H1 (cell line): ENCODE measurements around the gene MNX1. TPM values are rescaled to one million over a fixed set of nuclear protein-coding genes. Genes with fewer than 3 reads are reported as not detected.

Experiments
- CTCF ChIA-PET: fragments of 300-600 bp; sonication (Branson Sonifier 250); formaldehyde crosslinking; loops from one replicate; lab custom pipeline; 2021; ENCODE audit not compliant: partially characterized antibody; lab: Charles Lee
- POLR2A ChIA-PET: fragments of 300-600 bp; sonication (Branson Sonifier 250); formaldehyde crosslinking; loops from one replicate; lab custom pipeline; 2021; ENCODE audit warnings: inconsistent platforms; ENCODE audit not compliant: partially characterized antibody; lab: Charles Lee
- DNase-seq, 2 experiments: peaks; one replicate each; pipeline versions ENCODE4 v3.0.0 to v3.0.0-alpha.2; 2010 to 2022; ENCODE audit warnings: low spot score in 2 of 2, low read depth in 1 of 2, mixed read lengths in 1 of 2
- FAIRE-seq: peaks from 2 replicates; lab custom pipeline; 2011; peaks lifted over from hg19 to GRCh38; lab: Jason Lieb, UNC
- H2AFZ ChIP-seq: 2 replicates; pipeline ENCODE4 v1.8.1; 2012; ENCODE audit warnings: low read length, inconsistent platforms
- H2AK5ac ChIP-seq: 2 replicates; pipeline ENCODE4 v1.6.1; 2013; ENCODE audit warnings: low read depth, low read length
- H2BK120ac ChIP-seq: replicated peaks from 2 replicates; pipeline ENCODE3; 2013; ENCODE audit warnings: low read depth, low read length, inconsistent platforms
- H2BK12ac ChIP-seq: 2 replicates; pipeline ENCODE4 v1.6.1; 2013; ENCODE audit warnings: low read depth, low read length
- H2BK15ac ChIP-seq: 2 replicates; pipeline ENCODE4 v1.6.1; 2013; ENCODE audit warnings: low read length
- H2BK20ac ChIP-seq: 2 replicates; pipeline ENCODE4 v1.6.1; 2013; ENCODE audit warnings: low read length
- H2BK5ac ChIP-seq: 2 replicates; pipeline ENCODE4 v1.6.1; 2013; ENCODE audit warnings: low read depth, low read length
- H3K14ac ChIP-seq: 2 replicates; pipeline ENCODE4 v1.6.1; 2013; ENCODE audit warnings: inconsistent platforms; ENCODE audit not compliant: insufficient read length
- H3K18ac ChIP-seq: 2 replicates; pipeline ENCODE4 v1.6.1; 2013; ENCODE audit warnings: low read length; ENCODE audit errors: extremely low read depth
- H3K23ac ChIP-seq: 2 replicates; pipeline ENCODE4 v1.6.1; 2013; ENCODE audit warnings: inconsistent platforms; ENCODE audit not compliant: insufficient read length
- H3K23me2 ChIP-seq: 2 replicates; pipeline ENCODE4 v1.6.1; 2013; ENCODE audit warnings: low read depth, low read length
- H3K27ac ChIP-seq: 2 replicates; pipeline ENCODE4 v1.6.1; 2011; ENCODE audit warnings: low read depth, low read length, inconsistent platforms
- H3K27me3 ChIP-seq, 4 experiments: replicated peaks in 1 of 4; 1 replicate in 1 of 4; 2 replicates in 3 of 4; pipeline versions ENCODE4 v1.6.1 to v1.8.1; 2011 to 2013; ENCODE audit warnings: low read length in 3 of 4, mild to moderate bottlenecking in 3 of 4, inconsistent platforms in 2 of 4, mixed read lengths in 2 of 4, moderate library complexity in 1 of 4; ENCODE audit not compliant: control insufficient read depth in 3 of 4, insufficient read depth in 3 of 4; ENCODE audit errors: extremely low read depth in 1 of 4
- H3K36me3 ChIP-seq, 4 experiments: 2 replicates each; pipeline versions ENCODE4 v1.6.1 to v1.8.1; 2011 to 2013; ENCODE audit warnings: mild to moderate bottlenecking in 4 of 4, low read length in 3 of 4, moderate library complexity in 2 of 4, control low read depth in 1 of 4, inconsistent platforms in 1 of 4; ENCODE audit not compliant: insufficient read depth in 4 of 4, control insufficient read depth in 2 of 4
- H3K4ac ChIP-seq: replicated peaks from 2 replicates; pipeline ENCODE3; 2013; ENCODE audit warnings: low read length, low read depth, mixed read lengths, inconsistent platforms; ENCODE audit not compliant: insufficient read length
- H3K4me1 ChIP-seq, 4 experiments: replicated peaks in 1 of 4; 1 replicate in 1 of 4; 2 replicates in 3 of 4; pipeline versions ENCODE4 v1.6.1 to v1.8.1; 2011 to 2013; ENCODE audit warnings: low read length in 3 of 4, inconsistent platforms in 2 of 4, mixed read lengths in 1 of 4; ENCODE audit not compliant: insufficient read depth in 4 of 4, control insufficient read depth in 3 of 4
- H3K4me2 ChIP-seq, 2 experiments: 2 replicates each; pipeline versions ENCODE4 v1.6.1 to v1.8.1; 2011 to 2013; ENCODE audit warnings: low read depth in 2 of 2, low read length in 2 of 2, control low read depth in 1 of 2, inconsistent platforms in 1 of 2, mild to moderate bottlenecking in 1 of 2; ENCODE audit not compliant: insufficient read depth in 1 of 2
- H3K4me3 ChIP-seq, 4 experiments: fragments of 200-600, 300-600 bp in 1 of 4; sonication (generic), shearing (Covaris generic), sonication (Bioruptor Twin) in 1 of 4; 2 replicates each; pipeline versions ENCODE4 v1.5.1 to v1.8.1; 2011 to 2016; ENCODE audit warnings: low read length in 4 of 4, low read depth in 3 of 4, control low read depth in 2 of 4, inconsistent platforms in 2 of 4, mild to moderate bottlenecking in 2 of 4, mixed read lengths in 1 of 4, moderate library complexity in 1 of 4; ENCODE audit not compliant: insufficient read depth in 2 of 4; ENCODE audit errors: extremely low read depth in 1 of 4
- H3K56ac ChIP-seq: replicated peaks from 2 replicates; pipeline ENCODE3; 2013; ENCODE audit warnings: low read depth, mild to moderate bottlenecking, mixed read lengths, low read length, inconsistent platforms; ENCODE audit not compliant: insufficient read length
- H3K79me1 ChIP-seq: 2 replicates; pipeline ENCODE4 v1.6.1; 2013; ENCODE audit warnings: low read depth, low read length, control low read depth
- H3K79me2 ChIP-seq, 2 experiments: 2 replicates each; pipeline versions ENCODE4 v1.6.1 to v1.8.1; 2012 to 2013; ENCODE audit warnings: low read length in 2 of 2, mild to moderate bottlenecking in 2 of 2, inconsistent platforms in 1 of 2; ENCODE audit not compliant: insufficient read depth in 2 of 2, control insufficient read depth in 1 of 2
- H3K9ac ChIP-seq, 4 experiments: replicated peaks in 1 of 4; 1 replicate in 1 of 4; 2 replicates in 3 of 4; pipeline versions ENCODE4 v1.6.1 to v1.8.1; 2011 to 2013; ENCODE audit warnings: low read depth in 3 of 4, low read length in 3 of 4, control low read depth in 2 of 4, mild to moderate bottlenecking in 2 of 4, moderate library complexity in 2 of 4, inconsistent platforms in 1 of 4; ENCODE audit errors: extremely low read depth in 1 of 4
- H3K9me3 ChIP-seq, 2 experiments: 2 replicates each; pipeline versions ENCODE4 v1.6.1 to v1.8.1; 2012 to 2013; ENCODE audit warnings: mild to moderate bottlenecking in 2 of 2, moderate library complexity in 2 of 2, control low read depth in 1 of 2, inconsistent platforms in 1 of 2, low read depth in 1 of 2, low read length in 1 of 2, mixed read lengths in 1 of 2; ENCODE audit not compliant: insufficient read depth in 2 of 2
- H4K20me1 ChIP-seq, 2 experiments: replicated peaks in 1 of 2; 2 replicates each; pipeline versions ENCODE3 to v1.8.1; 2011 to 2013; ENCODE audit warnings: inconsistent platforms in 2 of 2, low read length in 2 of 2, mild to moderate bottlenecking in 1 of 2; ENCODE audit not compliant: insufficient read depth in 2 of 2, control insufficient read depth in 1 of 2
- H4K5ac ChIP-seq: 2 replicates; pipeline ENCODE4 v1.6.1; 2013; ENCODE audit warnings: low read length, low read depth, mixed read lengths, inconsistent platforms; ENCODE audit not compliant: insufficient read length
- H4K8ac ChIP-seq: 2 replicates; pipeline ENCODE4 v1.8.0; 2013; ENCODE audit warnings: mild to moderate bottlenecking, moderate library complexity, low read length, inconsistent platforms; ENCODE audit not compliant: insufficient read depth; ENCODE audit errors: extremely low read depth
- H4K91ac ChIP-seq: replicated peaks from 2 replicates; pipeline ENCODE3; 2013; ENCODE audit warnings: low read length, mixed read lengths, inconsistent platforms; ENCODE audit not compliant: insufficient read length
- CBX5 ChIP-seq: fragments of 300-800, 300-1000 bp; sonication (generic); IDR thresholded peaks from 2 replicates; pipeline ENCODE4 v1.7.1; 2016; ENCODE audit warnings: antibody characterized with exemption, low read length, low read depth
- CBX8 ChIP-seq: fragments of 300-800, 300-1000 bp; sonication (generic); IDR thresholded peaks from 2 replicates; pipeline ENCODE4 v1.7.1; 2016; ENCODE audit warnings: low read depth, low read length, borderline replicate concordance
- EGR1 ChIP-seq: IDR thresholded peaks from 2 replicates; pipeline ENCODE4 v1.6.1; 2011; ENCODE audit warnings: low read depth, low read length, borderline replicate concordance
- EZH2 ChIP-seq: fragments of 200-600 bp; sonication (generic); IDR thresholded peaks from 2 replicates; pipeline ENCODE4 v1.7.1; 2012; ENCODE audit warnings: low read depth, mild to moderate bottlenecking, moderate library complexity, low read length, inconsistent platforms; ENCODE audit not compliant: severe bottlenecking
- MAFK ChIP-seq: IDR thresholded peaks from 2 replicates; pipeline ENCODE4 v1.6.1; 2012; ENCODE audit warnings: low read depth, mild to moderate bottlenecking, improper control_type of control experiment, low read length
- RNF2 ChIP-seq: fragments of 200-900, 300-1000 bp; sonication (generic); IDR thresholded peaks from 2 replicates; pipeline ENCODE4 v1.7.1; 2016; ENCODE audit warnings: borderline replicate concordance, low read depth, mild to moderate bottlenecking, antibody characterized with exemption, low read length; ENCODE audit not compliant: poor library complexity, severe bottlenecking; ENCODE audit errors: missing control alignments
- SUZ12 ChIP-seq: fragments of 200-600 bp; sonication (generic); IDR thresholded peaks from 2 replicates; pipeline ENCODE4 v1.6.1; 2012; ENCODE audit warnings: mild to moderate bottlenecking, inconsistent platforms, low read length, moderate library complexity, mixed read lengths
- TCF12 ChIP-seq: IDR thresholded peaks from 2 replicates; pipeline ENCODE4 v1.6.1; 2011; ENCODE audit warnings: low read depth, mild to moderate bottlenecking, low read length
- WGBS, 2 experiments: shearing (Covaris generic) in 1 of 2; methylation state at CpG; one replicate each; pipeline versions ENCODE4 v1.1.6 to v1.1.7; 2013 to 2015; ENCODE audit warnings: low lambda C conversion rate in 2 of 2, mixed read lengths in 2 of 2, inconsistent platforms in 1 of 2, low coverage in 1 of 2, missing lambda C conversion rate in 1 of 2; ENCODE audit not compliant: insufficient replicate concordance in 2 of 2, insufficient coverage in 1 of 2, insufficient read length in 1 of 2; ENCODE audit errors: extremely low coverage in 1 of 2, missing lambda C conversion rate in 1 of 2; 5-methylcytosine and 5-hydroxymethylcytosine counted together
- polyA plus RNA-seq, 7 experiments: library from polyadenylated mRNA; depleted of rRNA in 3 of 7; stranded (reverse) in 5 of 7; unstranded in 2 of 7; fragments of >200 nt in 5 of 7; fragments of 200-250 nt in 2 of 7; gene quantifications; 1 replicate in 5 of 7; 2 replicates in 1 of 7; 4 replicates in 1 of 7; pipeline versions ENCODE4 v1.2.1 to v1.2.3, GENCODE V29; 2011 to 2013; ENCODE audit warnings: missing spikeins in 2 of 7, mixed read lengths in 2 of 7
- total RNA-seq: library from RNA; stranded (reverse); fragmentation: NEBNext Ultra II Directional; extraction: Animal tissue kit (Norgen Biotek cat#: 25700); gene quantifications from 2 replicates; pipeline ENCODE4 v1.2.1, GENCODE V29; 2021
- TF ChIP-seq, protein P1 (sequence below): IDR thresholded peaks from 2 replicates; pipeline ENCODE4 v1.6.1; 2011; ENCODE audit warnings: low read length, improper control_type of control experiment

MNX1 gene
- total and polyA plus RNA-seq, 2 of the 8 experiments (the other 6 are each of a cell fraction or from before 2014, with no cell fraction given): 0.39 TPM; not detected in 1

DNA sequence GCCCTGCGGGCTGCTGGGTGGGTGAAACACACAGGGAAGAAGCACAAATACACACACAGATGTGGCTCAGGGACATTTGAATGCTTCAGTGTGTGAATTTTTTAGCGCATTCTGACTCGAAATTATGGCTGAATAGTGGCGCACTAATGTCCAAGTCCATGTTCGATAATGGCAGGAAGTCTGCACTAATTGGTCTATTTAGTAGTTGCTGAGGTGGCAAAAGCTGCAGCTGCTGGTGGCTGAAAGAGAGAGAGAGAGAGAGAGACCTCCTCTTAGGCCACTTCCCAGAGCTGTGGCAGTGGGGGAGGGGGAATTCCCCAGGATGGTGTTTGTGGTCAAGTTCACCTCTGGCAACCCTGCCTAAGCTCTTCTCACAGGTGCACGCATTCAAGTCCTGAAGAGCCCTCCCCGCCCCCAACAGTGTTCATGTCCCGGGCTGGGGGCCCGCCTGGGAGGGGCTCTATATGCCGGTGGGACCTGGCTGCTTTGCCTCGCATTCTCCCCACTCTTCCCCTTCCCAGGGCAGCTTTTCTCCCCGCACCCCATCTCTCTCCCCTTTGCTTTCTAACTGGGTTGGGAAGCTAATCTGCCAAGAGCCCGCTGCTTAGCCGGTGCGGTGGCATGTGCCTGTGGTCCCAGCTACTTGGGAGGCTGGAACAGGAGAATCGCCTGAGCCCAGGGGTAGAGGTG is 6.0 kb upstream of the MNX1 start:
- FAIRE-seq (no peak), DNase-seq (peak in 1 of 2 experiments; percentile 60)
- Histone ChIP-seq H2BK5ac (no peak overlapping the region), H3K36me3 (peaks cover 0 to 5% (median 0%) of the 10 kb centered on the region in 4 experiments; a peak in 1 of 8 replicates), H3K23me2 (peaks cover 4% of the 10 kb centered on the region; the same call in 1 of the 2 replicates), H2BK12ac (peak overlapping the region; percentile 63; the same call in 1 of the 2 replicates), H3K27ac (no peak overlapping the region), H3K14ac (no peak overlapping the region), H3K9ac (no peak overlapping the region), H3K79me2 (no peaks in the 10 kb centered on the region), H3K9me3 (no peaks in the 10 kb centered on the region), H3K18ac (no peak overlapping the region), H3K4me3 (no peak overlapping the region), H3K4me1 (peaks cover 14 to 56% (median 31%) of the 10 kb centered on the region in 4 experiments), H4K8ac (no peak overlapping the region), H4K91ac (no peak overlapping the region), H4K20me1 (peaks cover 7 to 31% of the 10 kb centered on the region in 2 experiments), H3K79me1 (no peaks in the 10 kb centered on the region), H3K56ac (no peak overlapping the region), H3K27me3 (peaks cover 91 to 100% (median 98%) of the 10 kb centered on the region in 4 experiments), H2AFZ (no peak overlapping the region), H2BK15ac (no peak overlapping the region; the same call in 1 of the 2 replicates), H3K4me2 (peak overlapping the region; percentile 18 to 23; a peak in 3 of 4 replicates), H2BK20ac (no peak overlapping the region; the same call in 1 of the 2 replicates), H4K5ac (no peak overlapping the region), H3K23ac (no peak overlapping the region), H2AK5ac (0 out of 2 replicates have a peak overlapping the region, but pooled peaks have one; percentile 93), H2BK120ac (no peak overlapping the region), H3K4ac (no peak overlapping the region)
- ChIA-PET CTCF (interaction anchor here (0.8 to 2.0 kb wide), 4 partner anchors 11 to 257 kb away, joined by 3 to 8 read pairs (median 4); no protein-coding TSS in a partner anchor), POLR2A (interaction anchor here (0.6 to 4.0 kb wide), 7 partner anchors 8 to 122 kb away, joined by 3 to 19 read pairs (median 3); partner anchors contain the start of gene UBE3C)
- TF ChIP-seq MAFK (0 out of 2 replicates have a peak, but pooled peaks have one; percentile 28), CBX8 (0 out of 2 replicates have a peak, but pooled peaks have one; percentile 23), EZH2 (peak; percentile 34), TCF12 (0 out of 2 replicates have a peak, but pooled peaks have one; percentile 35), SUZ12 (peak; percentile 38), RNF2 (peak; percentile 57), CBX5 (no peak), EGR1 (0 out of 2 replicates have a peak, but pooled peaks have one; percentile 5)
- TF ChIP-seq, protein P1, sequence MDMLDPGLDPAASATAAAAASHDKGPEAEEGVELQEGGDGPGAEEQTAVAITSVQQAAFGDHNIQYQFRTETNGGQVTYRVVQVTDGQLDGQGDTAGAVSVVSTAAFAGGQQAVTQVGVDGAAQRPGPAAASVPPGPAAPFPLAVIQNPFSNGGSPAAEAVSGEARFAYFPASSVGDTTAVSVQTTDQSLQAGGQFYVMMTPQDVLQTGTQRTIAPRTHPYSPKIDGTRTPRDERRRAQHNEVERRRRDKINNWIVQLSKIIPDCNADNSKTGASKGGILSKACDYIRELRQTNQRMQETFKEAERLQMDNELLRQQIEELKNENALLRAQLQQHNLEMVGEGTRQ: no peak
- 10% methylated on average over 11 of the region's 16 CpGs; no CpG with 5 or more reads in 1 of the 2 experiments for WGBS, 2 experiments
